HG02623 (cell line): ENCODE data around the gene FA2H.

Source experiments
- ATAC-seq: cut with Tn5 transposase; IDR thresholded peaks from one replicate; pipeline ENCODE4 v1.9.1; 2021; ENCODE audit warnings: moderate library complexity; ENCODE audit not compliant: unreplicated experiment

Gene FA2H

GRCh38 chr16:74745109-74745615 is 29.5 kb downstream of the FA2H start:
- ATAC-seq: no peak

- no peak for ATAC-seq
Measured at GRCh38 chr16:74744566-74744965, 30.1 kb downstream of the FA2H start.

- no peak for ATAC-seq
Measured at GRCh38 chr16:74743668-74744299, 30.8 kb downstream of the FA2H start.

- ATAC-seq: no peak
Measured at GRCh38 chr16:74743045-74743667, 31.5 kb downstream of the FA2H start.

- no peak for ATAC-seq
Measured at GRCh38 chr16:74742051-74742481, 32.6 kb downstream of the FA2H start.

- ATAC-seq: no peak
Measured at GRCh38 chr16:74740795-74741304, 33.8 kb downstream of the FA2H start.

- ATAC-seq: no peak
Measured at GRCh38 chr16:74739275-74739674, 35.3 kb downstream of the FA2H start.

- no peak for ATAC-seq
Measured at GRCh38 chr16:74738816-74739215, 35.8 kb downstream of the FA2H start.

- no peak for ATAC-seq
Measured at GRCh38 chr16:74738113-74738541, 36.5 kb downstream of the FA2H start.

GRCh38 chr16:74737521-74737920 is 37.1 kb downstream of the FA2H start:
- no peak for ATAC-seq

- ATAC-seq: no peak
Measured at GRCh38 chr16:74736531-74737157, 38.0 kb downstream of the FA2H start.

- no peak for ATAC-seq
Measured at GRCh38 chr16:74735554-74735953, 39.1 kb downstream of the FA2H start.

GRCh38 chr16:74735162-74735452 is 39.5 kb downstream of the FA2H start:
- no peak for ATAC-seq

GRCh38 chr16:74734361-74735161 is 40.1 kb downstream of the FA2H start:
- no peak for ATAC-seq

GRCh38 chr16:74732707-74733350 is 41.8 kb downstream of the FA2H start:
- no peak for ATAC-seq

- ATAC-seq: no peak
Measured at GRCh38 chr16:74731853-74732477, 42.7 kb downstream of the FA2H start.

- no peak for ATAC-seq
Measured at GRCh38 chr16:74729783-74730683, 44.6 kb downstream of the FA2H start.

- ATAC-seq: no peak
Measured at GRCh38 chr16:74727903-74728302, 46.7 kb downstream of the FA2H start.

GRCh38 chr16:74726716-74727115 is 47.9 kb downstream of the FA2H start:
- ATAC-seq: no peak
